GM19324 (cell line): Measurements from ENCODE around the gene SPATS2L.

ENCODE experiments used
- ATAC-seq: cut with Tn5 transposase; IDR thresholded peaks from one replicate; pipeline ENCODE4 v1.9.1; 2021; ENCODE audit warnings: mild to moderate bottlenecking, moderate library complexity; ENCODE audit not compliant: unreplicated experiment, low FRiP score

Gene SPATS2L

DNA sequence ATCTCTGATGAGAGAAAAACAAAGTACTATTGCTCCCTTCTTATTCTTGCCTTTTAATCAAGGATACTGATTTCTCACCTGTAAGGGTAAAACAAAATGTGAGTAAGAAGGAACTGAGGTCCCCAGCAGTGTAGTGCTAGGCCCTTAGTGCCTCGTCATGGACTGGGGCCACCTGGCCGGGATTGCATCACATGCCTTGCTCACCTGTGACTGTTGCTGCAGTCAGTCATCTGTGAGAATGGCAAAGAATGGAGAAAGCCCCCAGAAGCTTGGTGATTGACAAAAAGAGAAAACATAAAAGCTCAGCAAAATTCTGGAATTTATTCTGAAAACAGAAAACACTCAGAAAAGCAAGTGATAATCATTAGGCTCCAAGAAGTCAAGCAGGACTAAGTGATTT is 63.4 kb downstream of the SPATS2L start:
- ATAC-seq = no peak

DNA sequence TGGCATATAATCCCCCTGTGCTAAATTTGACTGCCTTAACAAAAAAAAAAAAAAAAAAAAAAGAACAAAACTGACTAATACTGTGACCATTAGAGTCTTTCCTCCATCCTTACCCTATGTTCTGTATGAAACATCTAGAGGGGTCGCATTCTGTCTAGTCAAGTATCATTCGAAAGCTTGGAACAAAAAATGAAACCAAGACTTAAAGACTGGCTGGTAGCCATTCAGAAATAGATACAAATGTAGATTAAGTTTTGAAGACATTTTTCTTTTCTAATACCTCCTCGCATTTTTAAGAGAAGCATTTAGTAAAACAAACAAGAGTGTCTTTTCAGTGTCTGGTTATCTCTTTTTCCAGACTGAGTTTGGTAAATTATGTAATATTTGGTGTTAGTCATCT is 66.7 kb downstream of the SPATS2L start:
- ATAC-seq = no peak

DNA sequence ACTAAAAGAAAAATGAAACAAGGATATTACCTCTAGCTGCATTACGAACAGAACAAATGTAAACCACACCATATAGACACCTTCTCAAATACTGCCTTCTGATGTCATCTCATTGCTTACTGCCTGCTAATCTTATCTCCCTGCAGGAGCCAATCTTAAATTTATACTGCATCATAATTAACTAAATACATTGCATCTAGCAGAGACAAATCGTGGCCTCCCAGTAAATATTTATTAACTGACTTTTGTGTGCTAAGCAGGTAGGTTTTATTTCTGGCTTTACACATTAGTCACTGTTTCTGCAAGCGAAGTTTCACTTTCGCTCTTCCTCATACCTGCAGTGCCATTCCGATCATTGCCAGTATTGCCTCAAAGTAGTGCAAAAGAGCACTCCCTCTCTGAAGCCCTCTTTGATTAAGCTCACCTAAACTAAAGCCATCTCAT is 67.5 kb downstream of the SPATS2L start:
- ATAC-seq = peak; percentile 85

DNA sequence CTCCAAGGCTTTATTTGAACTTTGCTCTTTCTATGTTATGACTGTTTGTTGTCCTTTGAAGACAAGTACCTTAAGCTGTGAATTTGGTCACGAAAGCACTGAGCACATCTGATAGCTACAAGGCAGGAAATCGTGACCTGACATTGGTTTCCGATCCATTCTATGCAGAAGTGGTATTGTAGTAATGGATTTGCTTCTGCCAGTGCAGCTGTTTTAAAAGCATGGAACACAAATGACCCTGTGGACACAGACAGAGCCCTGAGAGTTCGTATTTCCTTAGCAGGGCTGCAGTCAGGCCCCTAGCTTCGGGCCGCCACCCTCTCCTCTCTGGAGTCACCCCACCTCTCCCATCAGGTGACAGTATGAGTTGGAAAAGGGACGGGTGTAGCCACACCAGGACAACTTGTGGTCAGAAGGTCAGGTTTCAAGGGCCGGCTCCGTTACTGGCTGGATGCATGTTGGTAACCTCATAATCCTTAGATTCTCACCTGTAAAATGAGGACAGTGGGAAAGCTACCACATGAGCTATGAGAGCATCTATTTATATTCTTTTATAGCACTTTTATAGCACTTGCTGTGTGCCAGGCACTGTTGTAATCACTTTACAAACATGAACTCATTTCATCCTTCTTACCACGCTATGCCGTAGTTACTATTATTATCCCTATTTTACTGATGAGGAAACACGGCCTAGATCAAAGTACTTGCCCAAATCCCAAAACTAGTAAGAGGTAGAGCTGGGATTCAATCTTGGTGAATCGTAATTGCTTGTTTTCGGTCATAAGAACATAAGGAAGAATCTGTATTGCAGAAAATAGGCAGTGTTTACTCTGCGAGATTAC is 70.2 kb downstream of the SPATS2L start:
- no peak for ATAC-seq

DNA sequence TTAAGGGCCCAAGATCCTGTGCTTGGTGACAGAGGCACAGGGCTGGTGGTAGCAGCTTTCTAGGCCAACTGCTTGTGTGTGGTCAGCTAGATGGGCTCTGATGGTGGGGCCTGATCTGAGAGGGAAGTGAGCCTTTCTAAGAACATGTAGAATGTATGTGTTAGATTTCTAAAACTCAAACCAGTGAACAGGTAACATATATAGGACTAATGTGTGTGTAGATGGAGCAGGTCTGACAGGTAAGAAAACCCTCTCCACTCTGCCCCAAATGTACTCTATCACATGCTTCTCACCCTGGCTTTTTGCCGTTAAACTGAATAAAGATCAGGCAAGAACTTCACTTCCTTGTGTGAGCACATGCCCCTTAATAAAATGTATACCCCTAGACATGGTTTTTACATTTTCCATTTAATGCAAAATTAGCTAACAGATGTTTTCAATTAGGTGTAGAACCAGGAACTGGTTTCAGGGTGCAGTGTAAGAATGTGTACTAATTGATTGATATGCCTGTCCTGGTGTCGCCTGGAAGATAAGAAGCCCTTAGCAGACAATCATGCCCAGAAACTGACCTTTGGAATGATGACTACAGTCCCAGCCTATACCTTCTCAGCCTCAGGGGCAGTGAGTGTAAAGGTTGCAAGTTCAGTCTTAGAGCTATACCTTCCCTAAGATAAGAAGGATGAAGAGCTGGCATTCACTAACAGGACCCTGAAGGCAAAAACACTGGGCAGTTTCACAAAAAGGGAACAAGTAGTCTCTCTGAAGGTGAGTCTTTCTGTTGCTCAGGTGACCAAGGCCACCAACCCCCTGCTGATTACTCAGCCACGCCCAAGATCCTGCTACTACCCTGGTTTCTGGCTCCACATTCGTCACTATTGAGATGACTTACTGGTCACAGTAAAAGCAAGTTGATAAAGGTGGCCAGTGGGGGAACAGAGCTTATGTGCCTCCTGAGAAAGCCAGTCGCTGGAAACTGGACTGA is 71.2 kb downstream of the SPATS2L start:
- ATAC-seq = no peak

DNA sequence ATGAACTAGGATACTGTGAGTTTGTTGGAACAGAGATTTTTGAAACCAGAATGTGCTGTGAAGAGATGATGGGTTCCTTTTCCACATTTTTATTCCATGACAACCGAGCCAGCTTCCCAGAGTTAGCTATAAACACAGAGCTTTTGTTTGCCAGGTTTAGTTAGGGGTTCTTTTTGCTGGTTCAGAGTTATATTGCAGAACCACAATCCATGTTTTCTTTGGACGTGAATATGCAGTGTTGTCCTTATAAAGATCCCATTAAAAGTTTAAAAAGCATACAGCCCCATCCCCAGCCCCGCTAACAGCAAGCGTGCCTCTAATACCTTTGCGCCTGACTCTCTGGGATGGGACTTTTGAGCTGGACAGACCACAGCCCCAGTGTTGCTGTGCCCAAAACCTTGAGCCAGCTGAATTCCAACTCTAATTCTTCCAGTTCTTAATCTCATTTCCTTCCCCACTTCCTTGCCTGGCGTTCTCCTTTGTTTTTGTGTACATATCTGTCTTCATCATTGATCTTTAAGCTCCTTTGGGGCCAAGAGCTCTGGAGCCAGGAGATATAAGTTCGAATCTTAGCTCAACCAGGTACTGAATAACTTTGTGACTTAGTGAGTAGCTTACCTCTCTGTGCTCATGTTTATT is 72.3 kb downstream of the SPATS2L start:
- no peak for ATAC-seq

DNA sequence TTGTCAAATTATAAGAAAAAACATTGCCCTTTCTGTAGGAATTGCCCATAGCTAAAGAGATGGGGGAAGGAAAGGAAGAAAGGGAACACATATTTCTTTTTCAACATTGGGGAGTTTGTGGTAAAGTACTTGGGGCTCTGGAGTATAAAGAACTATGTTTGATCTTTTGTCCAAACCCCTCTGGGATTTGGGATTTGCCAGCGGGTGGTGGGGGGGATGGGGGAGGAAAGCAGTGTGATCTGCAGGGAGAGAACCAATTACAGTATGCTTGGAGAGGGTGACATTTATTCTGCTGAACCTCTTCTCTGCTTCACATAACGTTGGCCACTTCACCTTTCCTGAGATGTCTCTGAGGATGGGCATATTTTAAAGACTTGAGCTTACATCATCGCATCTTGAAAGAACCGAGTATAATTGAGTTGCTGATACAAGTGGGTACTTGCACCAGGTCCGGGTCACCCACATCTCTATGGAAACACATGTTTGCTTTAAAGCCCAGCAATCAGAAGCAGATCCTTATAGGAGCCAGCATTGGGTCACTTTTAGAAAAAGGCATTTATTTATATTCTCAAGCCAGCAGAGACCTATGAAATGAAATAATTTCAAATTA is 73.1 kb downstream of the SPATS2L start:
- ATAC-seq = no peak

DNA sequence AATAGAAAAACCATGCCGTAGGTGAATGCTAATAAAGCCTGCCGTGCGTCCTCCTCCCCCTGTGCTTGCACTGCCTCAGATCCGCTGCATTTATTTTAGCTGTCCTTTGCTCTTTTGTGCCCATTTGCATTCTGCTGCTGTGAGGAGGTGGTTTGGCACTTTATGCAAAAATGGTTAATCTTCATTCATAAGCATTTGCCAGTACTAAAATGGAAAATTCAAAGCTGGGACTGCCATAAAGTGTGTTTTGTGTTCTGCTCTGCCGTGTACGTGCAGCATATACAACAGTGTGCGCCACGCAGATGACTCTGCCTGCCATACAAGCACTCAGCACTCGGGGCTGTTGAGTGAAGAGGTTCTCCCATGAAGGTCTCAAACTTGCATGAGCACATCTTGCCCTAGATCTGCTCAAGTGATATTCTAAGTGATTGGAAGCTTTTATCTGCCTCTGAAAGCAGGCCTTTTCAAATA is 73.6 kb downstream of the SPATS2L start:
- no peak for ATAC-seq

DNA sequence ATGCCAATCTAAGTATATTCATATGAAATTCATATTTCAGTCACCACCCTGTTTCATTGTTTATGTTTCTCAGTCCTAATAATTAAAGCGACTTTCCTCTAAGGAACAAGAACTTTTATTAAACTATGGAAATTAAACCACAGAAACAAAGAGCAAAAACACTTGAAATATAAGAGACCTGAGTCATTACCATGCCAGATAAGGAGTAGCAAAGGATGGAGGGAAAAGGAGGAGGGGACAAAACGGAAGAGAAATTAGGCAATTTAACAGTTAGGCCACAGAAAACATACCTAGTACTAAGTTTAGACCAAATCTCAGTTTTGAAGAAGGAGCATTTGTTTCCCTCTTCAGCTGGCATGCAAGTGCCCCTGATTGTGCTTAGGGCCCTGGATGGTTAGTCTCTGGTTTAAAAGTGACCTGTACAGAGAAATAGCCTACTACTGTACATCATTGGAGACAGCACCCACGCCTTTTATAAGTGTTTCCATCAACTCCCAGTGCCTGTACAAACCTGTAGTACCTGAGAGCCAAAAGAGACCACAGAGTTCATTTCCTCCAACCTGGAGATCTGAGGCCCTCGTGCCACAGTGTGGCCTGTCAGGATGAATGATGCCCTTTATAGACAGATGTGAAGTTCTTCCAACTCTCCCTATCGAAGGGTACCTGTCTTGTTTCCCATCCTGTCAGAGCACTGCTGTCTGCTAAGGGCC is 74.5 kb downstream of the SPATS2L start:
- ATAC-seq = peak; percentile 36

DNA sequence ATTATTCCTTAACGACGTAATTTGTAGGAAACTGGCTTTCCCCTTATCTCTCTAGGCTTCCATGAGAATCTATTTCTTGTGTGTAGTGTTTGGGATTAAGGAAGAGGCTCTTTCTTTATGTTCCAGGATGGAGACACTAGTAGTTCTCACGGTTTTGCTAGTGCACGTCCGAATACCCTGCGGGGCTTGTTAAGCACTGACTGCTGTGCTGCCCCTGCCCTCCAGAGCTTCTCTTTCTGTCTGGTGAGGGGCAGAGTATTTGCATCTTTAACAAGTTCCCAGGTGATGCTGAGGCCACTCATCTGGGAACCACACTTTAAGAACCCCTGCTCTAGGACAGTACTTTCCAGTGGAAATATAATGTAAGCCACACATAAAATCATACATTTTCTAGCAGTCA is 76.4 kb downstream of the SPATS2L start:
- no peak for ATAC-seq

DNA sequence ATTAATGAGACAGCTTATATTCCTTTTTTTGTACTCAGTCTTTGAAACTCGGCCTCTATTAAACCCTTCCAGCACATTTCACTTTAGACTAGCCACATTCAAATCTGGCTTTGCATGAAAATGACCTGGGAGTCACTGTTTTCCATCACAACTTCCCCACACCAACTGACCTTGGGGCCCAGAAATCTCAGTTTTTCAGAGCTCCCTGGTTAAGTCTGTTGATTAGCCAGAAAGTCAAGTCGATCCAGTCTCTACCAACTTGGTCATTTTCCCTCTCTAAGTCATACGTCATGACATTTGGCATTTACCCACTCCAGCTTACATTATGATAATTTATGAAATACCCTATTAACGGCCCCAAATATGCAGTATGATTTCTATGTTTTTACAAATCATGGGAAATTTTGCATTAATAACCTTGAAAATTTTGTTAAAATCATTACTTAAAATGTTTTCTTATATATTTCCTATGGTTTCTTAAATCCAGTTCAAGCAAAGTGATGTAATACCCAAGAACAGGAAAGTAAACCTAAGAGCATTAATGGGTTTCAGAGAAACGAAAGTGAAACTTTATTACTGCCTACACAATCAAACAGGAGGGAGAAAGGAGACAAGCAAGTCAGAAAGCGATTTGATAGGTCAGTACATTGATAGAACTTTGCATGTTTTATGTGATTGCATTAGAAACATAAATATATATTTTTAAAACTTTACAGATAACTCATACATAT is 77.1 kb downstream of the SPATS2L start:
- ATAC-seq = peak; percentile 51

DNA sequence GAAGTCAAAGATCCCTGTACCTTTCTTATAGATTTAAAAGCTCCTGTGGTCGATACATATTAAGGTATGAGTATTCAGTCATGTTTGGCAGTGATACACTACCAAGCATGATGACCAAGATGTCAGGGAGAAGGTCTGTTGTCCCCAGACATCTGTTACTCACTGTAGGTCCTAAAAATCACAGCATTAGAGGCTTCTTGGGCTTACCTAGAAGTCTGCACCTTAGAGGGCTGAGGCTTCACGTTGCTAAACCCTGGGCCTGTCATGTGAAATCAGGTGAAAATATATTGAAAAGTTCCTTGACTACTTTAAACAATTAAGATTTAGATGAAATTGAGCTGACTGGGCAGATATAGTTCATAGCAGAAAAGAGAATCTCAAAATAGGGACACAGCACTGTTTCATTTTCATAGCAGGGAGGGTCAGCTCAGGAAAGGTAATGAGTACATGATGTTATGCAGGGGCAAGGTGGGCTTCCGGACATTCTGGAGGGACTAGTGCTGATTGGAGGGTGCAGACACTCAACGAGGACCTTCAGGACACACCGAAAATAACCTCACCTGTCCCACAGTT is 78.7 kb downstream of the SPATS2L start:
- no peak for ATAC-seq

DNA sequence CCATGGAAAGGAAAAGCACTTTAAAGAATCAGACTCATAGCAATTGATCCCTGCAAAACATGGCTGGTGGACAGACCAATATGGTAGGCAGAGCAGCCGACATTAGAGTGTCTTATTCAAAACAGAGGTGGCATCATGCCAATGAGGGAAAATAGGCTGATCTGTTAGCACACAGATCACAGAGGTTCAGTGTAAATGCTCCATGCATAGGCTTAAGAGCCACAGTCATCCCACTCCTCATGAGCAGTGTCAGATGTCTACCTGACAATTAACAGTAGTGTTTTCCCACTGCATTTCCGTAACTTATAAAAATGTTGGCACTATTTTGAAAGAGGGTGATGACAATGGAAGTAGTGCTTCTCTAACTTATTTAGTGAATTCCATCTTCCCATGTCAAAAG is 86.7 kb downstream of the SPATS2L start:
- ATAC-seq = no peak

DNA sequence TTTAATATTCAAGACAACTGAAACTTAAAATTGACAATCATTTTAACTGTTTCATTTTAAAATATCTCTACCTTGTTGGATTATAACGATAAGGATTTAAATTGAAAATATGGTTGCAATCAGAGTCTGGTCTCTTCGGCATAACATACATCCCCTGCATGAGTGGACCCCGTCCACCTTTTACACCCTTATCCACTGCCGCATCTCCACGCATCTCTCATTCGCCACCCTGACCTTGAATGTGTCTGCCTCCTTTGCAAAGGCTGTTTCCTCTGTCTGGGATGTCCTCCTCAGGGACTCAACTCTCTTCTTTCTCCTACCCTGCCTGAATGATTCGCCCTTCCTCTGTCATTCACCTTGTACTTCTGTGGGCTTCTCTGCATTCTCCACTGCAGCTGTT is 87.6 kb downstream of the SPATS2L start:
- no peak for ATAC-seq

DNA sequence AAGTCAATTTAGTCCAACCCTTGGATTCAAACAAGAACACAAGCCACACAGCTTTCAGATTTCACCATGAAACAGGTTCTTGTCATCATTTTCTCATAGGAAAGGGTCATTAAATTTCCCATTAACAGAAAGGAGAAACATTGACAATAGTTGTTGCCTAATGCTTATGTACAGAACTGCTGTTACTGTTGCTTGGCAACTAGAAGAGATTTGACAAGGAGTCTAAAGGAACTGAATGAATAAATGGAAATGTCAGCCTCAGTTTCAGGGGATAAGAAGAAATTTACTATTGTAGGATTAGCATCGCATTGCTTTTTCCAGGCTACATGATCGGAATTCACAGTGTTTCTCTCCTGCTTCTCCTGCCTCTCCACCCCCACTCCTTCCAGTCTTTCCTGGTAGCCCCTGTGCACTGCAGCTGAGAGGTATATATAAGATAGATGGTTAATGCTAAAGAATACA is 90.3 kb downstream of the SPATS2L start:
- no peak for ATAC-seq

DNA sequence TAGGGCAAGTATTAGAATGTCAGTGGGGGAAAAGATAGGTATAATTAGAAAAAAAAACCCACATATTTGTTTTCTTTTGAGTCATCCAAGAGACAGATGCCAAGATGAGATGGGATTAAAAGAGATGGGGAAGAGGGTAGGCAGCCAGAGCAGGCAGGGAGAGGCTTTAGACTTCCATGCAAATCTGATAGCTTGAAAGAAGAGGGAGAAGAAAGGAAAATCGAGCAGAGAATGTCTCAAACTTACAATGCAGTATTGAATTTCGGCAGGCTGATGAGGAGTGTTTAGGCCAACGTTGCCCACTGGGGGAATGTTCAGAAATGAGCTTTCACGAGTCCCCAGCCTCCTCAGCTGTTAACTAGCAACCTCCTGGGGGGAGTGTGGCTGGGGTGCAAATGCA is 91.3 kb downstream of the SPATS2L start:
- ATAC-seq = no peak

DNA sequence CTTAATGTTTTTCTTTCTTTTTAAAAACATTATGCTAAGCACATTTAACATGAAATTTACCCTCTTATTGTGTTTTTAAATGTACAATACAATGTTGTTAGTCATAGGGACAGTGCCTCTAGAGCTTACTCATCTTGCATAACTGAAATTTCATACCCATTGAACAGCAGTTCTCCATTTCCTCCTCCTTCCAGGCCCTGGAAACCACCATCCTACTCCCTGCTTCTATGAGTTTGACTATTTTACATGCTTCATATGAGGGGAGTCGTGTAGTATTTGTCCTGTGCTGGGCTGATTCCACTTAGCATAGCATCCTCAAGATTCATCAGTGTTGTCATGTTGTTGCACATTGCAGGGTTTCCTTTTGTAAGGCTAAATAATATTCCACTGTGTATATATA is 92.6 kb downstream of the SPATS2L start:
- no peak for ATAC-seq

DNA sequence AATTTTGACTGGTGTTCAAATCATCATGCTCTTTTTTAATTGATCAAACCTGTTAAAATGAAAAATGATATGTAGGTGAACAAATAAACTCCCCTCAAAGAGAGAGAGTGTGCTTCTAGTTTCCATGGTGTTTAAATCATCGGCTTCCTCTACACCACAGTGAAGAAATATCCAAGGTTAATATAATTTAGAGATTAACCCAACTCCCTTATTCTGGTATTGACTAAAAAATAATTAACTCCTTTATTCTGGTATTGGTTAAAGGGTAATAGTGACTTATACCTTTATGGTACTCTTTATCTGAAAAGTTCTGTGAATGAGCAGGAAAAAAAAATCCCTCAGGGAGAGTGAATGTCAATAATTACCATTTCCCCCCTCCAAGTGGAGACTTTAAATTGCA is 93.1 kb downstream of the SPATS2L start:
- no peak for ATAC-seq

DNA sequence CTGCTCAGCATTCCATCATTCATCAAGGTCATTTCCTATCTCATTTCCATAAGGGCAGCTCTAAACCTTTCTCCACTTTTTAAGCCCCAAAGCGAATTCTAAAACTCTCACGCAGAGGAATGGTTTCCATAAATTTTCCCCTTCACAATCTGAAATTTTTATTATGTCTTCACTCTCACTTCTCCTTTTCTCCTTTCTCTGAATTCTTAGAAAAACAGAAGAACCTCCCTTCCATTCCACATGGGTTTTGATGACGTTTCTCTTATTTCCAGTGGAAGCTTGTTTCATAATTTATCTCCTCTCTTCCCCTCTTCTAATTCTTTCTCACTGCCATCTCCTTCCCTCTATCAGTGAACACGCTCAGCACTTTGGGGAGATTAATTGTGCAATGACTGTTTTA is 97.3 kb downstream of the SPATS2L start:
- ATAC-seq = no peak
